Measurements from ENCODE around the gene UQCR10.

UQCR10 gene

GRCh38 chr22:29767171-29768051, at the start of gene UQCR10:
Gene UQCR10, plus strand, starts transcription at chr22:29767369. Its CDS starts 30 bp downstream, at chr22:29767399.
- H3K27me3 ChIP-seq (ENCODE audit: insufficient read depth, low read length): no peaks in the 10 kb centered on the region
- H3K4me1 ChIP-seq (ENCODE audit: insufficient read depth, low read length): peaks cover 16% of the 10 kb centered on the region
- peaks cover 17% of the 10 kb centered on the region for H3K36me3 ChIP-seq (ENCODE audit: insufficient read depth, low read length)
- H3K4me3 ChIP-seq (ENCODE audit: low read length): peak within 1 kb of the TSS; percentile 67
- no peaks in the 10 kb centered on the region for H3K9me3 ChIP-seq (ENCODE audit: low read length)
- H2AFZ ChIP-seq (ENCODE audit: low read depth, low read length): peak within 1 kb of the TSS; percentile 17

DNA sequence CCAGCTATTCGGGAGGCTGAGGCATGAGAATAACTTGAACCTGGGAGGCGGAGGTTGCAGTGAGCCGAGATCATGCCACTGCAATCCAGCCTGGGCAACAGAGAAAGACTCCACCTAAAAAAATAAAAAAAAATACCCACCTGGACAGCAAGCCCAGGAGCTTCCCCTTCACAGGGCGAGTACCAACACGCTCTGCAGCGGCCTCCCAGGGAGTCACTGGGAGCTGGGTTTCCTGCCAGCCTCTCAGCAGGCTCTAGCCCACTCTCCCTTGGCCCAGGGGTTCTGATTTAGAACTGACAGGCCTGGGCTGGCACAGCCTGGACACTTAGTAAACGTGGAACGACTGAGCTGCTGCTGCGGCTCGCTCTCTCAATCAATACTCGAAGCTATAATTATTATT, 49.4 kb upstream of the UQCR10 start:
- H3K9me3 ChIP-seq (ENCODE audit: low read length): no peaks in the 10 kb centered on the region
- H3K27me3 ChIP-seq (ENCODE audit: insufficient read depth, low read length): peaks cover 45% of the 10 kb centered on the region
- H3K36me3 ChIP-seq (ENCODE audit: insufficient read depth, low read length): no peaks in the 10 kb centered on the region
- H3K4me1 ChIP-seq (ENCODE audit: insufficient read depth, low read length): peaks cover 9% of the 10 kb centered on the region
- H2AFZ ChIP-seq (ENCODE audit: low read depth, low read length): no peak overlapping the region
- H3K4me3 ChIP-seq (ENCODE audit: low read length): no peak overlapping the region

DNA sequence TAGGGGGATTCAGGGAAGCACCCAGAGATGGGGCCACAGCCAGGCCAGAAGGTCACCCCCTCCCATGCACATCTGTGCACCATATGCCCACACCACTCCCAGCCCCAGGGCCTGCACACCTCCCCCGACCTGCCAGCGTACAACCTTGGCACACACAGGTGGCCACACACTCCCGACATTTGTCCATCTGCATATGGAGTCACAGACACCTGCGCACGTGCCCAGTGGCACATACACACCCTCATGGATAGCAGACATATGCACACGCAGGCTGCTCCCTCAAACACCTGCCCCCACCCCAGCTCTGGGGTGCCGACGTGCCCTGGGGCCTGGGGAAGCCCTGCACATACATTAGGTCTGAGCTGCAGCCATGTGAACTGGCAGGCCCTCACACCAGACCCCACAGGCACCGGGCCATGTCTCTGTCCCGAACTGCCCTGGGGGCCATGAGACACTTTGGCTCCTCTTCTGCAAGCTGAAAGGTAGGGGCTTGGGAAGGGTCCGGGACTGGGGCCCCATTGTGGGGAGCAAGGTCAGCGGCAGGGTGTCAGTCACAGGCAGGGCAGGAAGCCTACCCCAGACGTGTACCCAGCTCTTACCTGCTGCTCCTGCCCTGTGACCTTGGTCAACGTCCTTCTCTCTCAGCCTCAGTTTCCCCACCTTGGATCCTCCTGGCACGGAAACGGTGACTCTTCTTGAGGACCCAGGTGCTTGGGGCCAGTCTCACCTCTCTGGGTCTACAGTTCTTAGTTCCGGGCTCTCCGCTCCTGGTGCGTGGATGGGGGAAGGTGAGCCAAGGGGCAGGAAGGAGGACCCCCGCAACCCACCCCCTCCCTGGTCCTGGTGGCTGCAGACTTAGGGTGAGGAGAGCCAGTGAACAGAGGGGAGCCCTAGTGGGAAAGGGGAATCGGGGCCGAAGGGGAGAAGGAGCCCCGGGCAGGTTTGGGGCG, 47.9 kb upstream of the UQCR10 start:
- no peaks in the 10 kb centered on the region for H3K36me3 ChIP-seq (ENCODE audit: insufficient read depth, low read length)
- H3K4me3 ChIP-seq (ENCODE audit: low read length): no peak overlapping the region
- H3K9me3 ChIP-seq (ENCODE audit: low read length): no peaks in the 10 kb centered on the region
- peaks cover 56% of the 10 kb centered on the region for H3K27me3 ChIP-seq (ENCODE audit: insufficient read depth, low read length)
- peaks cover 9% of the 10 kb centered on the region for H3K4me1 ChIP-seq (ENCODE audit: insufficient read depth, low read length)
- H2AFZ ChIP-seq (ENCODE audit: low read depth, low read length): no peak overlapping the region

- Histone ChIP-seq H3K36me3 (ENCODE audit: insufficient read depth, low read length) (no peaks in the 10 kb centered on the region), H3K27me3 (ENCODE audit: insufficient read depth, low read length) (peaks cover 64% of the 10 kb centered on the region), H3K4me3 (ENCODE audit: low read length) (peak within 1 kb of the TSS; percentile 6), H3K9me3 (ENCODE audit: low read length) (no peaks in the 10 kb centered on the region), H2AFZ (ENCODE audit: low read depth, low read length) (no peak within 1 kb of the TSS), H3K4me1 (ENCODE audit: insufficient read depth, low read length) (peaks cover 9% of the 10 kb centered on the region)
Measured at GRCh38 chr22:29719899-29720645, 47.1 kb upstream of the UQCR10 start, which contains the start of gene CABP7. Gene CABP7, plus strand, starts transcription at chr22:29720003. Its CDS starts 422 bp downstream, at chr22:29720425.

DNA sequence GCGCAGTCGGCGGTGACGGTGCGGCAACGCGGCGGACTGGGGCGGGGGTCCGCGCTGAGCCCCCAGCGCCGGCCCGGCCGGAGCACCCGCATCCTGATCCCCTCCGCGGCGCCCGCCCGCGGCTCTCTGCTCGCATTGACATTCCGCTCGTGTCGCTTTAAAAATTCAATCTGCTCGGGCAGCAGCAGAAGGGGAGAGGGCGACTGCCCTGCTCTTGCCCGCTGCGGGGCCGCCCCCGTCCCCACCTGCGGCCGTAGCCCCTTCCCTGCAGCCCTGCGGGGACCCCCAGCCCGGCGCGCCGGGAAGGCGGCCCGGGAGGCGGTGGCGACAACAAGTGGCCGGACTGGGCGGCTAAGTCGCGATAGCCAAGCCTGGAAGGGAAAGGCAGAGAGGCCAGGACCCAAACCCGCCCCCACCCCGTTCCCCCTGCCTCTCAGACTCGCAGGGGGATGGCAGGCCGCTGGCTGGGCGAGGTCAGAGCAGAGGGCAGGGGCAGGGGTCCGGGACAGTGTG, 46.3 kb upstream of the UQCR10 start:
- Histone ChIP-seq H3K27me3 (ENCODE audit: insufficient read depth, low read length) (peaks cover 71% of the 10 kb centered on the region), H3K4me1 (ENCODE audit: insufficient read depth, low read length) (peaks cover 9% of the 10 kb centered on the region), H3K4me3 (ENCODE audit: low read length) (peak overlapping the region; percentile 6), H2AFZ (ENCODE audit: low read depth, low read length) (no peak overlapping the region), H3K9me3 (ENCODE audit: low read length) (no peaks in the 10 kb centered on the region), H3K36me3 (ENCODE audit: insufficient read depth, low read length) (no peaks in the 10 kb centered on the region)

DNA sequence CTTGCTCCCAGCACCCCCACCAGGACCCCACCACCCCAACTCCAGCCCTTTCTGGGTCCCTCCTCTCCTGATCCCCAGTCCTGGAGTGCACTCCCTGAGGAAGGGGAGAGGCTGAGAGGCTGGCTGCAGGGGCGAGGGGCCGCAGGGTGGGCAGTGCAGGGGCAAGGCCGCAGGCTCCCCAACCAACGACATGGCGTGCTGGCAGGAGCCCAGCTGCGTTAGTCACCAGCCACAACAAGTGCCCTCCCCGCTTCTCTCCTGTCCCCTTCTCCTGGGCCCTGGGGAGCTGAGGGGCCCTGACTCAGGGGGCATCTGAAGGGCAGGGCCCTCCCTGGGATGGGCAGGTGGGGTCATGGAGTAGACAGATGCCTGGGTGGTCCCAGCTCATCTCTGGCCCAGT, 45.0 kb upstream of the UQCR10 start:
- H3K4me1 ChIP-seq (ENCODE audit: insufficient read depth, low read length): peaks cover 9% of the 10 kb centered on the region
- H3K27me3 ChIP-seq (ENCODE audit: insufficient read depth, low read length): peaks cover 71% of the 10 kb centered on the region

GRCh38 chr22:29722587-29722986, 44.6 kb upstream of the UQCR10 start:
- H3K9me3 ChIP-seq (ENCODE audit: low read length): no peaks in the 10 kb centered on the region
- H3K4me3 ChIP-seq (ENCODE audit: low read length): no peak overlapping the region
- peaks cover 9% of the 10 kb centered on the region for H3K4me1 ChIP-seq (ENCODE audit: insufficient read depth, low read length)
- H2AFZ ChIP-seq (ENCODE audit: low read depth, low read length): no peak overlapping the region
- H3K27me3 ChIP-seq (ENCODE audit: insufficient read depth, low read length): peaks cover 71% of the 10 kb centered on the region
- H3K36me3 ChIP-seq (ENCODE audit: insufficient read depth, low read length): no peaks in the 10 kb centered on the region

More for the DNA sequence above, 45.0 kb upstream of the UQCR10 start:
- no peaks in the 10 kb centered on the region for H3K36me3 ChIP-seq (ENCODE audit: insufficient read depth, low read length)
- H2AFZ ChIP-seq (ENCODE audit: low read depth, low read length): no peak overlapping the region
- H3K4me3 ChIP-seq (ENCODE audit: low read length): no peak overlapping the region
- no peaks in the 10 kb centered on the region for H3K9me3 ChIP-seq (ENCODE audit: low read length)

- H3K4me3 ChIP-seq (ENCODE audit: low read length): no peak overlapping the region
- peaks cover 9% of the 10 kb centered on the region for H3K4me1 ChIP-seq (ENCODE audit: insufficient read depth, low read length)
- no peaks in the 10 kb centered on the region for H3K9me3 ChIP-seq (ENCODE audit: low read length)
- H3K36me3 ChIP-seq (ENCODE audit: insufficient read depth, low read length): no peaks in the 10 kb centered on the region
- peaks cover 61% of the 10 kb centered on the region for H3K27me3 ChIP-seq (ENCODE audit: insufficient read depth, low read length)
- H2AFZ ChIP-seq (ENCODE audit: low read depth, low read length): no peak overlapping the region
Measured at GRCh38 chr22:29723766-29724165, 43.4 kb upstream of the UQCR10 start.

- Histone ChIP-seq H3K27me3 (ENCODE audit: insufficient read depth, low read length) (peaks cover 52% of the 10 kb centered on the region), H3K36me3 (ENCODE audit: insufficient read depth, low read length) (no peaks in the 10 kb centered on the region), H3K9me3 (ENCODE audit: low read length) (no peaks in the 10 kb centered on the region), H3K4me3 (ENCODE audit: low read length) (no peak overlapping the region), H2AFZ (ENCODE audit: low read depth, low read length) (no peak overlapping the region), H3K4me1 (ENCODE audit: insufficient read depth, low read length) (peaks cover 9% of the 10 kb centered on the region)
Measured at GRCh38 chr22:29724843-29725242, 42.3 kb upstream of the UQCR10 start.

- no peak overlapping the region for H2AFZ ChIP-seq (ENCODE audit: low read depth, low read length)
Measured at GRCh38 chr22:29726106-29726505, 41.1 kb upstream of the UQCR10 start.

GRCh38 chr22:29726512-29727130, 40.5 kb upstream of the UQCR10 start:
- H3K4me3 ChIP-seq (ENCODE audit: low read length): no peak overlapping the region
- H3K27me3 ChIP-seq (ENCODE audit: insufficient read depth, low read length): peaks cover 41% of the 10 kb centered on the region
- H3K9me3 ChIP-seq (ENCODE audit: low read length): no peaks in the 10 kb centered on the region
- H3K36me3 ChIP-seq (ENCODE audit: insufficient read depth, low read length): peaks cover 3% of the 10 kb centered on the region
- H3K4me1 ChIP-seq (ENCODE audit: insufficient read depth, low read length): no peaks in the 10 kb centered on the region
- no peak overlapping the region for H2AFZ ChIP-seq (ENCODE audit: low read depth, low read length)

More at GRCh38 chr22:29726106-29726505, 41.1 kb upstream of the UQCR10 start:
- peaks cover 5% of the 10 kb centered on the region for H3K4me1 ChIP-seq (ENCODE audit: insufficient read depth, low read length)
- no peak overlapping the region for H3K4me3 ChIP-seq (ENCODE audit: low read length)
- H3K27me3 ChIP-seq (ENCODE audit: insufficient read depth, low read length): peaks cover 46% of the 10 kb centered on the region
- H3K9me3 ChIP-seq (ENCODE audit: low read length): no peaks in the 10 kb centered on the region
- peaks cover 3% of the 10 kb centered on the region for H3K36me3 ChIP-seq (ENCODE audit: insufficient read depth, low read length)

DNA sequence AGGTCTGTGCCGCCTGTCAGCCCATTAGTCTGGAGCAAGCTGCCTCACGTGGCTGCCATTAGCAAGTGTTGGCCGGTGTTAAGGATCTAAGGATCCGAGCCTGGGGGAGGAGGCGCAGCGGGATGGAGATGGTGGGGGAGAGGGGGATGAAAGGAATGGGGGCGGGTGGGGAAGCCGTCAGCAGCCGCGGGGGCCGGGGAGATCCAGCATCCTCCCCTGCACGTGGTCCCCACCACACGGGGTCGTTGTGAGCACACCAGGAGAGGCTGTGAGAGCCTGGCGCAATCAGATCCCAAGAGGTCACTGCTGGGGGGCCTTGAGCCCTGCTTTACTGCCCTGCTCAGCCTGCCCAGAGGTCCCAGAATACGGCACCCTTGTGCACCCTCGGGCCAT, 40.0 kb upstream of the UQCR10 start:
- no peak overlapping the region for H2AFZ ChIP-seq (ENCODE audit: low read depth, low read length)

More for the DNA sequence above, 40.0 kb upstream of the UQCR10 start:
- H3K36me3 ChIP-seq (ENCODE audit: insufficient read depth, low read length): peaks cover 3% of the 10 kb centered on the region
- H3K4me3 ChIP-seq (ENCODE audit: low read length): no peak overlapping the region
- peaks cover 36% of the 10 kb centered on the region for H3K27me3 ChIP-seq (ENCODE audit: insufficient read depth, low read length)
- H3K9me3 ChIP-seq (ENCODE audit: low read length): no peaks in the 10 kb centered on the region
- H3K4me1 ChIP-seq (ENCODE audit: insufficient read depth, low read length): no peaks in the 10 kb centered on the region

Data from neuron (in vitro differentiated cells).